Measurements from ENCODE around the gene UMAD1. TPM values are rescaled to one million over a fixed set of nuclear protein-coding genes. Genes with fewer than 3 reads are reported as not detected.

UMAD1 gene
- polyA plus RNA-seq, 1 donor: 7.7 TPM

DNA sequence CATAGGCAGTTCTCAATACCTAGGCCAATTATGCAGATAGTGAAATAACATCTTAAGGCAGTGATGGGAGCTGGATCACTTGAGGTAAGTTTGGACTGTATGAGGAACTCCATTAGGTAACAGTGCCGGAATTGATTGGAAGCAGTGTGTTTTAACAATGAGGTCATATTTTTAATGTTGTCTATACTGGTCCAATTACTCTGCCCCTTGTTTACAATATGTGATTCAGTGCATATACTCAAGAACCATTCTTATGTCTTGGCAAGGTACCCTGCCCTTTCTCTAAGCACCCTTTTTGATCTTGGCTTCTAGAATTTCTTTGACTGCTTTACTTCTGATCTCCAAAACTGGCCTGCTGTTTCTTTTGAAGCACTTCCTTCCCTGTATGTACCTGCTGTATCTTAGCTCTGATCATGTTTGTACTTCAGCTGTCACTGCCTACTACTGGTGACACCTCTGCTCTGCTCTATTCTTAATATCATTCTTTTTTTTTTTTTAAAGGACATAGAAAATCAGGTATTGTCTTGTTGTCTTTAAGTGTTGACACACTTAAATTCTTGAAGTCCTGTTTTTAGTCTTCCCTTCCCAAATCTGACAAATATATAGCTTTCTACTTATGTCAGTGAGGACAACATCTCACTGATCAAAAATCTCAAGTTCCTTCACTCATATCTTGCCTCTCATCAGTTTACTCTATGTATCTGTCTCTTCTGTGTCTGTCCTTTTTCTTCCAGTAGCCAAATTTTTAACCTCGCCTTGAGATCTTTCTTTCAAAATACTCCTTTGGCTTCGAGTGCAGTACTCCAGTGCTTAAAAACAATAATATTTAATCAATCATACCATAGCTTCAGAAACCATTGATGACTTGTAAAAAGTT, 124.2 kb downstream of the UMAD1 start:
- no peak for DNase-seq (ENCODE audit: low read depth)

DNA sequence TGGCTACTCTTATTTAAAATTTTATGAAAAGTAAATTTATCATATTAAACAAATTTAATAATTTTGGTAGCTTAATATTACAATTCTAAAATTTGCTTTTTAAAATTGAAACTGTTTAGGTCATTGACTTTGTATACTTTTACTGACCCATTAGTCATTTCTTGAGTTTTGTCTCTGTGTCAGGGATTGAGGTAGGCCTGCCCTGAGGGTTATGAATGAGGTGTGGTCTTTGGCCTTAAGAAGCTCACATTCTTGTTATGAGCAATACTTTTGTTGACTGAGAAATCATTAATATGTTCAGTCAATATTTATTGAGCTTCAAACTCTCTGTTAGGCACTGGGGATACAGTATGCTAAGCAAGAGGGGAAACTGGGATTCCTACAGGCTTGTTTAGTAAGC, 124.9 kb downstream of the UMAD1 start:
- no peak for DNase-seq (ENCODE audit: low read depth)

DNA sequence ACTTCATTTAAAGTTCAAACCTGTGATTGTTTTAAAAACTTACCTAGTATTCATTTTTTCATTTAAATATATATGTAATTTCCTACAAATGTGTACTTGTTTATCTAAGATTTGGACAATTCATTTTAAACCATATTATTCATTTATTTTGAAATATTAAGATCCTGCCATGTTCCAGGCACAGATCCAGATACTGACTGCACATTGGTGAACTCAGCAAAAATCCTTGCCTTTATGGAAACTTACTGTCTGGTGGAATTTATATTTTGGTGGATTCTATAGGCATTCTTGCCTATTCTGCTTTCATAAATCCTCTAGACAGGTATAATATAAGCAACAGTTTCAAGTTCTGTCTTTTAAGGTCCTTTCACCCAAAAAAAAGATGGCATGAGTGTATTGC, 126.1 kb downstream of the UMAD1 start:
- no peak for DNase-seq (ENCODE audit: low read depth)

DNA sequence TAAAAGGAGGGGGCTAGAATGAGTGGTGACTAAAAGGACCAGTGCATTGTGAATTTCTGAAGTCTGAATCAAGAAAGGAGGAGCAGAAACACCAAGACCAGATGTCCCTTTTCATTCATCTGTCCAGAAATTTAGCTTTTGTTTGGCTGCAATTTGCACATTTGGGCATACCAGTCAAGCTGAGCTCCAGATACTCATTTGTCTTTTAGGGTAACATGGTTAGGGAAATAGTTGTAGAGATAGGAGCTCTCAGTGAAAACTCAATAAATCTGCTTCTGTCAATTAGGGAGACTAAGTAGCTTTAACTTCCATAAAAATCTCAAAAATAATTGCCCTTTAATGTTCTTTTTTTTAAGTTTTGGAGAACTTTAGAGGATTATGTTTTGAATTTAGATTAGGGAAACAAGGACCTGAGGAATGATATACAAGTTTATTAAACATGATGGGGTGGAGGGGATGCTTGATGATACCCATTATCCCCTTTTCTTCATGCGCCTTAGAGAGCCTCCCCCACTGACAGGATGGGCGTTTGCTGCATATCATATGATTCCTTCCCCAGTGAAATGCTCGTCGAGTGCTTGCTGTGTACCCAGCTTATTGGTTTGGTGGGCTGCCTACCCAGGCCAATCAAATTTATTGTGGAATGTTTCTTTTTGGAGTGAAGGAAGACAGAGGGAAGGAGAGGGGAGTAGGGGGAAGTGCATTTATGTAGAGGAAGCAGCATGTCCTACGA, 128.6 kb downstream of the UMAD1 start:
- DNase-seq (ENCODE audit: low read depth): no peak

DNA sequence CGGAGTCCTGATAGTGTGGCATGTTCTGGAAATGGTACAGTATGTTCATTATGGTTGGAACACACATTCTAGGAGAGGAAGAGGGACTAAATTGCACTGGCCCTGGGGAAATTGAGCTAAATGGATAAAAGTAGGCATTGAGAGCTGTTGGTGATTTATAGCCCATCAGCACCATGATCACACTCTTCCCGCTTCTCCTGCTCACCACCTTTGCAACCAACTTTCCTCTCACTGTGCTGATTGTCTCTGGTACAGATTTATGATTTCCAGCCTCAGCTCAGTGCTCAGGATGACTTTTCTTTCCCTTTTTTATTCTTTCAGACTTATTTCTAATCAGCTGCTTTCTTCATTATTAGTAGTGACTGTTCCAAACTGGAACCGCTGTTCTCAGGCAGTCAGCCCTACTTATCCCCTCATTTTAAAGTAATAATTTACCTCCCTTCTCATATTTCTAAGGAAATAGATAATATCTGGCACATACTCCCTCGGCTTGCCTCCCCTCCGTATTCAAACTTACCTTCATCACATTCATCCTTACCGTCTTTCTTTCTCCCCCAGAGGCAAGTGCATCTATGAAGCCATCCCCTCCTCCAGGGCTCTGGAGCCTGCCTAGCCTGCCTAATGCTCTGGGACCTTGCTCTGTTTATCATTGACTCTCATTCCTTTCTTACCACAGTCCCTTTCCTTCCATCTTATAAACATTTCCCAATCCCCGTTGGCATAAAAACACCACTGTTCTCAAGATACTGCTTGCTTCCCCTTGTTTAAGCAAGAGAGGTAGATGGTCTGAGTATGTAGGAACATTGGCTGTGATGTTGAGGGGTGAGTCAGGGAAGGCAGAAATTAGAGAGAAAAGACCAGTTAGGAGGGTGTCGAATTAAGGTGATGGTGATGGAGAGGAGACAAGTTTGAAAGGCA, 129.4 kb downstream of the UMAD1 start:
- no peak for DNase-seq (ENCODE audit: low read depth)

DNA sequence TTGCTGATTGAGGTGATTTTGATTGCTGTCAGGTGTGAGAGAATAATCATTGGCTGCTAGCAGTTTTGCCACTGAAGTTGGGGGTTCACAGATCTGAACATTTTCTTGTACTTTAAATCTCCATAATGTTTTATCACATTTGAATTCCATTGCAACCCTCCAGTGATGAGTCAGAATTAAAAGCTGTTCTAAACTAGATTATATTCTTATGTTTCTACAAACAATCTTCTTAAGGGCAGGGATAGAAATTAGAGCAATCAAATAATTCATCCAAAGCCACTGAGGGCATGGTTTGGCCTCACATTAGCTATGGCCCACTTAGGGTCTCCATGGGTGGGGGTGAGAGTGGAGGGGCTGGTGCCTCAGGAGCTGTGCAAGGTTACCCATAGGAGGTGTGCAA, 130.9 kb downstream of the UMAD1 start:
- DNase-seq (ENCODE audit: low read depth): no peak

DNA sequence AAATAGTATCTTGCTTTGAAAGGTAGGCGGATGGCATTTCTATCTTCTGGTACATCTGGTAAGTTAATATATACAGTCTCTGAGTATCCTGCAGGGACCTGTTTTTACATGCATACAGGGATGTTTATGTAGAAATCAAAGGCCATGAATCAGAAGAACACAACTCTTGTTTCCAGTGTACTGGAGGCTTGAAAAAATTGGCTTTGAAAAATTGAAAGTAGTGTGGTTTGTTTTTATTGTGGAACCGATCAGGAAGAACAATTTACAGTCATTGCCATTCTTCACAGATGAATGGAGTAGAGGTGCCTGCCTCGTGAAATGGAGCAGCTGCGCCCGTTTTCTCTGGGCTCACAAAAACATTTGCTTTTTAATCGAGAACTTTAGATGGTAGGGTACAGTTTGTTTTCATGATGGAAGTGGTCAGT, 131.9 kb downstream of the UMAD1 start:
- DNase-seq (ENCODE audit: low read depth): no peak

DNA sequence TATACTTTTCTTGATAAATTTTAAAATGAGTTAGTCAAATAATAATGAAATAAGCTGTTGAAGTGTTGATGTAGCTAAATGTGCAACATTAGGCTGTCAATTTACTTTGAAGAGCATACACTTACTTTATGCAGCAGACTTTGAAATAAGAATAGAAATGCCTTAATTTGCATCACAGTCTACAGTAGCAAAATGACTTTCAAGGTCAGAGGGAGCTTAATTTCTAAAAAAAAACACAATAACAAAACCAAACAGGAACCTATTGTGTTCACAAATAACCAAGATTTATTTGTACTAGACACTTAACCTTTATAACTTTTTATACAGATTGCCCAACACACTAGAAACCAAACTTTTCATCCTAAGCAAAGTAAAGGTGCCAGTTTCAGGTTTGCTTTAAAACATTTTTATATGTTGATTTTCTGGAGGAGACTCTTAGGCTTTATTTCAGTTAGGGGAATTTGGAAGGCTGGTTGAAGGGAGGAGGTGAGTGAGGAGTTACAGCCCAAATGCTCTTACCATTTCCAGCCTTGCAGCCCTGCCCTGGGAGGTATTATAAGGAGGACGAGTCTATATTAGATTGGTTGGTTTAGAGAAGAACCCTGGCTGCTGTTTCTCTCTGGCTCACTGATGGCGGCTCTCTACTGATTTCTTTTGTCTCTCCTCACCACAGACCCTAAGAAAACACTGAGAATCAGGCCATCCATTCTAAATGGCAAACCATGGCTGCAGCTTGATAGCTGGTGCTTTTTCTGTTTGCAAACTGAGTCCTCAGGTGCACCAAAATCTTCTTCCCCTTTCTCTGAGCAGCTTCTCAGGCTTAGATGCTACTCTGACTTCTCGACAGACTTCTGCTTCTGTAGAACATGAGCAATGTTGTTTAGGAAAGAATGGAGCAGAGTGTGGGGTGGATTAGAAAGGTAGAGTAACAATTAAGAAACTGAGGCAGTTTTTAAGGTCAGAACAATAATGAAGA, 133.1 kb downstream of the UMAD1 start:
- DNase-seq (ENCODE audit: low read depth): no peak

DNA sequence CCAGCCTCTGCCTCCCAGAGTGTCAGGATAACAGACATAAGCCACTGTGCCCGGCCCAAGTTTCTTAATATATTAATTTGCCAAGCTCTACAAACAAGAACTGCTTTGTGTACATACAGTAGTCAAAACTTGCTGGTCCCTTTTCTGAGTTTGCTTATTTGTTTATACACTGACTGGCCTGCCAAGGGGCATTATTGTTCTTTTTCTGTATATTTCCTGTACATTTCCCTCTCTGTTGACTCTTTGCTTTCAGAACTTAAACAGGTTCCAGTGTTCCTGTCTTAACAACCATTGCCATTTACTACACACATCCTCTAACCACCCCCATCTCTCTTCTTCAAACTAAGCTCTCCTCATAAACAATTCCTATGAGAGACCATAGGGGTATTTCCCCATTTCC, 139.3 kb downstream of the UMAD1 start:
- DNase-seq (ENCODE audit: low read depth): no peak

DNA sequence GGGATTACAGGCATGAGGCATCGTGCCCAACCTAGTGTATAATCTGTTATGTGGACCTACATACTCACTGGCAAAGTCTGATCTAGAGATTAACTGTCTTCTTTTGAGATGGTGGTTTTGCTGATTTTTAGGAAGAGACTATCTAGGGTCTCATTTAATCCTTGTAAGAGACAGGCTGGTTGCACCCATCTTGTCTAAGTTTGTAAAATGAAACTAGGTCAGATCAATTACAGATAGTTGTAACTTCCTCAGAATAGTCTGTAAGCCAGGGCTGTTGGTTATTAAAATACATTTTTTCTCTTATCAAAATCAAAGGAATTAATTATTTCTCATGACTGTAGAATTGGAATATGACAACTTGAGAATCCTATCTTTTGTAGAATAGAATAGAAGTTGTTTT, 142.4 kb downstream of the UMAD1 start:
- DNase-seq (ENCODE audit: low read depth): no peak

DNA sequence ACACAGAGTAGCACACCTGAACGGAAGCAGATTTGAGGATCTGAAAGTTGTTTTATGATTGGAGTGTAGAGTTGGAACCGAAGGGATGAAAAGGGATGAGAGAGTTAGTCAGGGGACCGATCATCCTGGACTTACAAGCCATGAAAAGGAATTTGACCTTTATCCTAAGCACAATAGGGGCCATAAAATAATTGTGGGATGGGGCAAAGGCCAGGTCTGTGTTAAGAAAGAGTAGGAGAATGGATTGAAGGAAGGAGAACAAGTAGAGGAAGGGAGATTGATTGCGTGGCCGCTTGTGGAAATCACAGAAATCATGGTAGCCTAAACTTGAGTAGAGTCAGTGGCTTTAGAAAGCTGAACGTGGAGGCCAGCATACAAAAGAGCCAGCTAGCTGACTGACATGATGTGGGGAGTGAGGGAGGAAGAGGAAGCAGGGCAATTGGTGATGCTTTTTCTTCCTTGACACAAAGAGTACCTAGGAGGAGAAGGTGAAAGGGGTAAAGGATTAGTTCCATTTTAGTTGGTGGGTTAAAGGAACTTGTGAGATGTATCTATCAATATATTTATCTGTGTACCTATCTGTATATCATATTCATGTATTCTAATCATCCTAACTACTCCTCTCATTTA, 144.9 kb downstream of the UMAD1 start:
- DNase-seq (ENCODE audit: low read depth): no peak

DNA sequence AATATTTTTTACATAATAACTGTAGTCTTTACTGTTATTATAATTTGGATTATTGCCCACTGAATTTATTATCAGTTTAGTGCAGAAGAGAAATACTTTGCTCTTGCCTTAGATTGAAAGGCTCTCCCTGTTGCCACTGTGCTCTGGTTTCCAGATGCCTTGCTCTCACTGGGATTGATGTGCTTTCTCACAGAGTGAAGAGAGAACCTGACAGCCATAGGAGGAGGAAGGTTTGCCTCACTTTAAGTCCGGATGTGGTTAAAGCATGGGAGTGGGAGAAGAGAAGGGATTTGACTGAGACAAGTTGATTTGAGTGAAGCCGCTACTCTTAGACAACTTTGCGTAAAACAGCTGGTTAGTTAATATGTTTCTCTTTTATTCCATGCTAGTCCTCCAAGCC, 146.0 kb downstream of the UMAD1 start:
- DNase-seq (ENCODE audit: low read depth): no peak

DNA sequence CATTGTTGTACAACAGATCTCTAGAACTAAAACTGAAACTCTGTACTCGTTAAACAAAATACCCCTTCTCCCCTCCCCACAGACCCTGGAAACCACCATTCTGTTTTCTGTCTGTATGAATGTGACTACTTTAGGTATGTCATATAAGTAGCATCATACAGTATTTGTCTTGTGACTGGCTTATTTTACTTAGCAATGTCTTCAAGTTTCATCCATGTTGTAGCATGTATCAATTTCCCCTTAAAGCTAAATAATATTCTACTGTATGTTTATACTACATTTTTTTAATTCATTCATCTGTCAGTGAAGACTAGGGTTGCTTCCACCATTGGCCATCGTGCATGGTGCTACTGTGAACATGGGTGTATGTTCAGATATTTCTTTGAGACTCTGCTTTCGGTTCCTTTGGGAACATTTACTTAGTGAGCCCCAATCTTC, 149.0 kb downstream of the UMAD1 start:
- DNase-seq (ENCODE audit: low read depth): no peak

DNA sequence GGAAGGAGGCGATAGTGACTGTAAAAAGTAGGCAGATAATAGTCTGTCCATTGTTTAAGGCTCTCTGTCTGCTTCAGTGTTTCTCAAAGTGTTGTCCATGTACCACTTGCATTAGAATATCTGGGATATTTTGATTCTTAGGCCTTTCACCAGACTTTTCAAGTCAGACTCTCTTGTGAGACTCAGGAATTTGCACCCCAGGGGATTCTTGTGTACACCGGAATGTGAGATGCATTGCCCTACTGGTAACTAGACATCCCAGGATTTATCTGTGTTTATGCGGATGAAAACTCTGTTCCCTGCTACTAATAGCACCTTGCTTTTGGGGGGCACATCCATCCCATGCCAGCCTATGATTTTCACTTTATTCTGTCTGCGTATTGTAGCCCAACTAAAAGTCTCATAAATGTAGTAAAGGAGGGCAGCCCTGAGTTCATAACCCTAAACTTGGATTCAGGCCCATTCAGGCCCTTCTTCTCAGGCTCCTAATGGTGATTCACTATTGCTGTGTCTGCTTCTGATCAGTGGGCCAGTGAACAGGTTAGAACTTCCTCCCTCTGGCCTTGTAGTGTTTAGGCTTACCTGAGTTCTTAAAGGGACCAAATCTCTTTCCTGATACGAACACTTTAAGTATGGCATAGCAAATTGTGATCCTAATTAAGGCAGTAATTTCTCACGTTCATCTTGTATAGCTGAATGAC, 149.6 kb downstream of the UMAD1 start:
- no peak for DNase-seq (ENCODE audit: low read depth)

DNA sequence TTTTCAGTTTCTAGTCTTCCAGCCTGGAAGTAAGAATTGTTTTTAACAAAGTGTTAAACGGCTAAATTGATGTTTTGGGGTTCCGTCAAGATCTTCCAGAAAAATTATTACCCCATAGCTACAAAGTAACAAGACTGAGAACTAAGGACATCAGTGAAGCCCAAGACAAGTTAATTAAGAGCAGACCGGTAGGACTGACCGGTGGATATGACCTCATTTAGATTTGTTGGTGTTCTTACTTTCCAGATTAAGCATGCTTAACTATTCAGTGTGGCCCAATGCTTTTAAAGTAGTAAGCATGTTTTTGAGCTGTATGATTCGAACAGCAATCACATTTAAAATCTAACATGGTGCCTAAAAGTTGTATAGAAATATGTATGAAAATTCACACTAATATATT, 151.0 kb downstream of the UMAD1 start:
- no peak for DNase-seq (ENCODE audit: low read depth)

DNA sequence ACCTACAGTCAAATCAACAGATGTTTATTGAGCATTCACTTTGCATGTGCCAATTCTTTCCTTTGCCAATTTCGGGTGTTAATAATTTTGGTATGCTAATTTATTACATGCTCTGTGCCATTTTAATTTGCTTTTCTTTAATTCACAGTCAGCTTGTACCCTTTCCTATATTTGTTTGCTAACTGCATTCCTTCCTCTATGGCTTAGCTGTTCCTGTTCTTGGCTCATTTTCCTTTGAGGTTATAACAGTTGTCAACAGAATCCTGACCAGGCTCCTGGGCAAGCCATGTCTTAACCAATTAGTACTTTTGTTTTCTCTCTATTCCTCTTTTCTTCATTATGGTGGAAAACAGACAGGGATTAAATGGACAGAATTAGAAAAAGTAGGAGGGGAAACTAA, 151.5 kb downstream of the UMAD1 start:
- DNase-seq (ENCODE audit: low read depth): no peak

DNA sequence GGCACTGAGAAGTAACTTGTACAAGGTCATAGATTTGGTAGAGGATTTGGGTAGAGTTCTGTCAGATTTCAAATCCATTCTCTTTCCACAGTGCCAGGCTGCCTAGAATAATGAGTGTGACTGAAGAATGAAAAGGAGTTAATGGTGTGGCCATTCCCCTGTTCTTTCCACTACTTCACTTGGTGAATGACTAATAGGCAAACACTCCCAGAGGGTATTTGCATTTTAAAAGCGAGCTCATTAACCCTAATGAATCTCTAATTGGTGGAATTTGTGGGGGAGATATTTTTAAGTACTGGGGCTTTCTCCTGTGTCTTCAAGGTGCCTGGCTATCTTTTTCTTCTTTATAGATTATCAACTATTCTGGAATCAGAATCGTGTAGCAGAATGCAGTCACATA, 152.7 kb downstream of the UMAD1 start:
- DNase-seq (ENCODE audit: low read depth): no peak

DNA sequence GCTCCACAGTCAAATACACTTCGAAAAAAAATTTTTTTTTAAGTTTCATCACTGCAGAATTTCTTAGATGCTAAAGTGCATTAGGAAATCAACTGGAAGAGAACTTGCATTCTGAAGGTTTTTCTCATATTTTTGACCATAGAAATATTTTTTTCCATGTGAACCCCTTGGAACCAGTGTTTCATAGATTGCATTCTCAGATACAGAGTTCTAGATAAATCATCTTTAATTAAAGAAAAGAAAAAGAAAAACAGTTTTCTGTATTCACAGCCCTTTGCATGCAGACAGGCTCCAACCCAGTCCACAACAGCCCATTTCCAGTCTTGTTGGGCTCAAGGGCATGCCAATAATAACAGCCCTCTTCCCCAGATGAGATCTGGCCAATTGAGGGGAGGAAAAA, 153.4 kb downstream of the UMAD1 start:
- no peak for DNase-seq (ENCODE audit: low read depth)

DNA sequence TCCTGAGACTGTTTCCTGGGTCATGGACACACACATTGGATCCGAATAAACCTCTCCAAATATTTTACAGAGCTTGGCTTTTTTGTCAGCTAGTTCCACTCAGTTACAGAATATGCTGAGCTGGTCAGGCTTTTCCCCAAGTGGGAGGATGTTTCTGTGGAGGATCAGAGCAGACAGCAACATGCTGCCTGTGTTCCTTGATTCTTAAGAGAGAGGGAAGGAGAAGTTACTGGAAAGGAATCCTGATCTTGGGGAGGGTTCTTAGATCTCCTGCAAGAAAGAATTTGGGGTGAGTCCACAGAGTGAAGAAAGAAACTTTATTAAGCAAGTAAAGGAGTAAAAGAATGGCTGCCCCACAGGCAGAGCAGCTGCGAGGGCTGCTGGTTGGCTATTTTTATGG, 154.7 kb downstream of the UMAD1 start:
- DNase-seq (ENCODE audit: low read depth): no peak

DNA sequence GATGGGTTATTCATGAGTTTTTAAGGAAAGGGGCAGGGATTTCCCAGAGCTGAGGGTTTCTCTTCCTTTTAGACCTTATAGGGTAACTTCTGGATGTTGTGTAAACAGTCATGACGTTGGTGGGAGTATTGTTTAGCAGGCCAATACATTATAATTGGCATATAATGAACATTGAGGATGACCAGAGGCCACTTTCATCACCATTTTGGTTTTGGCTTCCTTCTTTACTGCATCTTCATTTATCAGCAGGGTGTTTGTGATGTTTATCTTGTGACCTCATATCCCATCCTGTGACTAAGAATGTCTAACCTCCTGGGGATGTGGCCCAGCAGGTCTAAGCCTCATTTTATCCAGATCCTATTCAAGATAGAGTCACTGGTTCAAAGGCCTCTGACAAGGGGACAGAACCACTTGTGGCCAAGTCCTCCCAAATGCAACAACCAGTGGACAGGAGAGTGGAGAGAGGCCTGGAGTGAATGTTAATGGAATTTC, 155.1 kb downstream of the UMAD1 start:
- DNase-seq (ENCODE audit: low read depth): no peak
